GM12801 (cell line): ENCODE measurements around the gene MPZ.

Experiments
- CTCF ChIP-seq: IDR thresholded peaks from one replicate; pipeline ENCODE4 v1.5.1; 2011; ENCODE audit warnings: control low read depth; ENCODE audit not compliant: insufficient read length; ENCODE audit errors: extremely low read depth

MPZ gene

GRCh38 chr1:161267321-161267720, 42.4 kb downstream of the MPZ start:
- no peak for TF ChIP-seq CTCF

- TF ChIP-seq CTCF, result no peak
These were observed 42.9 kb downstream of the MPZ start for GRCh38 chr1:161266836-161267235.

GRCh38 chr1:161266202-161266601, 43.6 kb downstream of the MPZ start:
- no peak for TF ChIP-seq CTCF

- no peak for TF ChIP-seq CTCF
These were observed 44.5 kb downstream of the MPZ start for GRCh38 chr1:161265305-161265704.

- TF ChIP-seq CTCF, result no peak
These were observed 48.2 kb downstream of the MPZ start for GRCh38 chr1:161261261-161262235.

- no peak for TF ChIP-seq CTCF
These were observed 49.1 kb downstream of the MPZ start for GRCh38 chr1:161260376-161261260.

GRCh38 chr1:161259765-161260164, 50.0 kb downstream of the MPZ start:
- no peak for TF ChIP-seq CTCF
